SU-DHL-6 (cell line): ENCODE results near the gene AGBL5.
A peak's percentile ranks its signal among the peaks of the same experiment; 100 is the strongest.

Experiments
- H2AFZ ChIP-seq: fragments of 200-600 bp; sonication (generic); 2 replicates; pipeline ENCODE4 v1.6.1; 2014; ENCODE audit warnings: low read depth, mild to moderate bottlenecking, moderate library complexity, mixed read lengths, antibody characterized with exemption, low read length; ENCODE audit not compliant: severe bottlenecking
- H3F3A ChIP-seq: fragments of 200-600 bp; shearing (Covaris generic); 2 replicates; pipeline ENCODE4 v1.6.0; 2016; ENCODE audit warnings: antibody characterized with exemption, mild to moderate bottlenecking; ENCODE audit not compliant: insufficient read depth
- H3K27ac ChIP-seq: fragments of 200-600 bp; sonication (generic); 2 replicates; pipeline ENCODE4 v1.5.1; 2016; ENCODE audit warnings: low read depth, mild to moderate bottlenecking, low read length, moderate library complexity, mixed read lengths
- H3K27me3 ChIP-seq: fragments of 200-600 bp; sonication (generic), shearing (Covaris generic); 2 replicates; pipeline ENCODE4 v1.6.0; 2014; ENCODE audit warnings: mild to moderate bottlenecking, low read length
- H3K36me3 ChIP-seq: fragments of 200-600 bp; sonication (generic); 2 replicates; pipeline ENCODE4 v1.6.1; 2014; ENCODE audit warnings: mild to moderate bottlenecking, low read length, mixed read lengths
- H3K4me2 ChIP-seq: fragments of 300-600, 200-600 bp; shearing (Covaris generic), sonication (generic); 2 replicates; pipeline ENCODE4 v1.6.0; 2014; ENCODE audit warnings: low read length, low read depth, mild to moderate bottlenecking; ENCODE audit not compliant: poor library complexity, severe bottlenecking
- H3K4me3 ChIP-seq: fragments of 200-600 bp; sonication (generic); 2 replicates; pipeline ENCODE4 v1.5.1; 2014; ENCODE audit warnings: antibody characterized with exemption, low read length, mild to moderate bottlenecking, mixed read lengths; ENCODE audit not compliant: insufficient read depth, poor library complexity, severe bottlenecking
- H3K79me2 ChIP-seq: fragments of 200-600 bp; sonication (generic); 2 replicates; pipeline ENCODE4 v1.6.1; 2014; ENCODE audit warnings: mild to moderate bottlenecking, low read length, moderate library complexity; ENCODE audit not compliant: insufficient read depth
- H3K9ac ChIP-seq: fragments of 200-600 bp; sonication (generic); 2 replicates; pipeline ENCODE4 v1.7.0; 2014; ENCODE audit warnings: mild to moderate bottlenecking, low read length
- H3K9me2 ChIP-seq: fragments of 200-600 bp; sonication (generic); replicated peaks from 2 replicates; pipeline ENCODE4 v1.6.1; 2014; ENCODE audit warnings: low read length; ENCODE audit not compliant: insufficient read depth
- H3K9me3 ChIP-seq: fragments of 200-600 bp; sonication (generic); 2 replicates; pipeline ENCODE4 v1.6.1; 2014; ENCODE audit warnings: low read length, mixed read lengths; ENCODE audit not compliant: insufficient read depth
- H4K20me1 ChIP-seq: fragments of 200-600 bp; sonication (generic); 2 replicates; pipeline ENCODE4 v1.6.1; 2014; ENCODE audit warnings: low read depth, mild to moderate bottlenecking, antibody characterized with exemption, low read length, moderate library complexity, mixed read lengths
- EZH2phosphoT487 ChIP-seq: fragments of 200-600 bp; sonication (generic), shearing (Covaris generic); conservative IDR thresholded peaks from 2 replicates; pipeline ENCODE4 v1.6.1; 2018; ENCODE audit warnings: mild to moderate bottlenecking, antibody characterized with exemption, low read length, moderate library complexity, mixed read lengths
- TF ChIP-seq, protein P1 (sequence below): fragments of 200-600 bp; sonication (generic); IDR thresholded peaks from one replicate; pipeline ENCODE4 v1.5.1; 2017; ENCODE audit warnings: antibody characterized with exemption, mild to moderate bottlenecking, low read length, moderate library complexity; ENCODE audit not compliant: insufficient read depth, poor library complexity, severe bottlenecking

Gene AGBL5

DNA sequence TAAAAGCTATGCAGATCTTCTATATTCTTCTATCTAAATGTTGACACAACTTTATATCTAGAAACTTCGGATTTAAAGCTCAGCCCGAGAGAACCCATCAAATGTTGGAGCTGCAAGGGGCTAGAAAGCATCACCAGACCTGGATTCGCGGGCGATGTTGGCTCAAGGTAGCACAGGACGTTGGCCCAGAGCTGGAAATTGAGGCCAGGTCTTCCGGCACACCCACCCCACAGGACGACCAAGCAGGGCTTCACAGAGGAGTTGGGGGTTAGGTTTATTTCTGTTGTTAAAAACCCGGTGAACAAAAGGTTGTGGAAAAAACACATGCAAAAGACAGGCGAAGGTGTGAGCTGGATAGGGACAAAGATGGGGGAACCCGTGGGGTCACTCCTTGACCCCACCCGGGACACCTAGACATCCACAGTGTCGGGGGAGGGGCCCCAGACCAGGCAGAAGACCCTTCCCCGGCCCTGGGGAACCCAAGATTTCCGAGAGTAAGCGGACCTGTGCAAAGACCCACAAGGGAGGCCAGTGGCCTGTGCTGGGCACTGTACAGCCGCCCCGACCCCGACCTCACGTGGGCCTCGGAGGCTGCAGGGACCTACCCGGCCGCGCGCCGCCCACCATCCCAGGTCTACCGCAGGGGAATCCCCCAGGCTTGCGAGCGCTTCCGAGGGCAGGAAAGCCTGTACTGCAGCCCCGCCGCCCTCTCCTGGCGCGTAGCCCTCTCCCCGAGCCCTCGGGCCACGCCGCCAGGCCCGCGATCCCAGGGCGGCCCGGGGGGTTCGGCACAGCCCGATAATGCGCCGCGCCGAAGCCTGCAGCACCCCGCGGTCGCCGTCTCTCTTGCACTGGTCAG is 1.8 kb upstream of the AGBL5 start:
- H3K79me2 ChIP-seq, result no peaks in the 10 kb centered on the region
- H3K9ac ChIP-seq, result peak overlapping the region; percentile 69
- H3K4me2 ChIP-seq, result peak overlapping the region; percentile 84
- no peak for TF ChIP-seq EZH2phosphoT487
- TF ChIP-seq, protein P1, sequence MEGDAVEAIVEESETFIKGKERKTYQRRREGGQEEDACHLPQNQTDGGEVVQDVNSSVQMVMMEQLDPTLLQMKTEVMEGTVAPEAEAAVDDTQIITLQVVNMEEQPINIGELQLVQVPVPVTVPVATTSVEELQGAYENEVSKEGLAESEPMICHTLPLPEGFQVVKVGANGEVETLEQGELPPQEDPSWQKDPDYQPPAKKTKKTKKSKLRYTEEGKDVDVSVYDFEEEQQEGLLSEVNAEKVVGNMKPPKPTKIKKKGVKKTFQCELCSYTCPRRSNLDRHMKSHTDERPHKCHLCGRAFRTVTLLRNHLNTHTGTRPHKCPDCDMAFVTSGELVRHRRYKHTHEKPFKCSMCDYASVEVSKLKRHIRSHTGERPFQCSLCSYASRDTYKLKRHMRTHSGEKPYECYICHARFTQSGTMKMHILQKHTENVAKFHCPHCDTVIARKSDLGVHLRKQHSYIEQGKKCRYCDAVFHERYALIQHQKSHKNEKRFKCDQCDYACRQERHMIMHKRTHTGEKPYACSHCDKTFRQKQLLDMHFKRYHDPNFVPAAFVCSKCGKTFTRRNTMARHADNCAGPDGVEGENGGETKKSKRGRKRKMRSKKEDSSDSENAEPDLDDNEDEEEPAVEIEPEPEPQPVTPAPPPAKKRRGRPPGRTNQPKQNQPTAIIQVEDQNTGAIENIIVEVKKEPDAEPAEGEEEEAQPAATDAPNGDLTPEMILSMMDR, result no peak
- peak overlapping the region; percentile 48 for H3K4me3 ChIP-seq
- H4K20me1 ChIP-seq, result no peaks in the 10 kb centered on the region
- H3K27ac ChIP-seq, result no peak overlapping the region
- H3F3A ChIP-seq, result peaks cover 11% of the 10 kb centered on the region
- H3K9me2 ChIP-seq, result no peaks in the 10 kb centered on the region
- H2AFZ ChIP-seq, result peak overlapping the region; percentile 70
- no peaks in the 10 kb centered on the region for H3K36me3 ChIP-seq
- no peaks in the 10 kb centered on the region for H3K9me3 ChIP-seq
- H3K27me3 ChIP-seq, result no peaks in the 10 kb centered on the region

DNA sequence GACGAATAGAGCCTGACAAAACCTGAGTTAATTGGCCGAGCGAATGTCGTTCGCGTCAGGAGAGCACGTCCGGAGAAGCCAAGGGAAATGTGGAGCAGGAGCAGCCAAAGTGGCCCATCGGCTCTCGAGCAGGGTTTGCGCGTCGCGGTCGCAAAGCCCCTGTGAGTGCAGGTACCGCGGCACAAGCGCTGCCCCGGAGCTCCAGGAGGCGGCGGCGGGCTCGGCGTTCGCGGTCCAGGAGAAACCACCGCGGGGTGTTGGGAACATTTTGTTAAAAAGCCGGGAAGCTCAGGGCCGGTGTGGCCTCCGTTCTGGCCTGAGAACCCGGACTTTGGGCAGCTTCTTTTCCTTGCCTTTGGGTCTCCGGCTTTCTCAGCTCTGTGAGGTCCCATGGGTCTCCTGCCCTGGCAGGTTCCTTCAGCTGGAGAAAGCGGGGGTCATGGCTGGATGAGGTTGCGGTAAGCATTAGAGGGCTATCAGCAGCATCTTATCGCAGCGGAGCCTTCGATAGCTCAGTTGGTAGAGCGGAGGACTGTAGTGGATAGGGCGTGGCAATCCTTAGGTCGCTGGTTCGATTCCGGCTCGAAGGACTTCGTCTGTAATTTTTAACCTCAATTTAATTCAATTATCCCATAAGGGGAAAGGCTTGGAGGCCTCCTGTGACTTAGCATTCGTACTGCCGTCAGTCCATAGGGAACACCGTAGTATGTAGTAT is 1.0 kb upstream of the AGBL5 start:
- no peaks in the 10 kb centered on the region for H3K36me3 ChIP-seq
- peaks cover 11% of the 10 kb centered on the region for H3F3A ChIP-seq
- H2AFZ ChIP-seq, result peak overlapping the region; percentile 76
- H3K4me3 ChIP-seq, result peak overlapping the region; percentile 48
- H3K4me2 ChIP-seq, result peak overlapping the region; percentile 84
- TF ChIP-seq, protein P1, result no peak
- no peak for TF ChIP-seq EZH2phosphoT487
- peak overlapping the region; percentile 73 for H3K27ac ChIP-seq
- no peaks in the 10 kb centered on the region for H3K27me3 ChIP-seq
- H3K9me3 ChIP-seq, result no peaks in the 10 kb centered on the region
- no peaks in the 10 kb centered on the region for H4K20me1 ChIP-seq
- H3K9me2 ChIP-seq, result no peaks in the 10 kb centered on the region
- H3K79me2 ChIP-seq, result no peaks in the 10 kb centered on the region
- H3K9ac ChIP-seq, result peak overlapping the region; percentile 69

DNA sequence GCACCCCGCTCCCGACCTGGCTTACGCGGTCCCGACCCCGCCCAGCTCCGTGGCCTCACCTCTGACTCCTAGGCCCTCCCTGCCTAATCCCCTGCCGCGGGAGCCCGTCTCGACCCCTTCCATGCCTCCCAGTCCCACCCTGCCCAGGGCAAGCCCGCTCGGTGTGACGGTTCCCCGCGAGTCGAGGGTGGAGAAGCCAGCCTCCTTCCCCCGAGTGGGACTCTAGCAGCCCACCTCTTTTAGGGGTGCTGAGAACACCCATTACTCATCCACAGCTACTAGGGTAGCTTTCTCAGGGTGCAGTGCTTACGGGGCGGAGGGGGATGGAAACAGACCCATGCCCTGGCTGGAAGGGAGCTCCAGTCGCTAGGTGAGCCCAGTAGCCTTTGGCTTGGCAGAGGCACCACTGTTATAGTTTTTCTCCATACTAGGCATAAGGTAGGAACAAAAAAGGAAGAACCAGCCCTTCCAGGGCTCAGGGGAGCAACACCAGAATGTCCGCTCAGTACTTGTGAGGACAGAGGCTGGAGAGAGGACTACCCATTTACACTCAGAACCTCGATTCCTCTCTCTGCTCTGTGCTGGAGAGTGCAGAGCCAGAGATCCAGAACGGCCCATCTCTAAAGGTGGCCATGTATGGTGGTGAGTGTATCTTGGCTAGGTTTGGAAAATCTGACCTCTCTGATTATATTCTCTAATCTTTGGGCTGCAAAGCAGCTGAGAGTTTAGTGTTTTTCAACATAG is 606 bp downstream of the AGBL5 start:
- Histone ChIP-seq H2AFZ (peak overlapping the region; percentile 76), H3K36me3 (no peaks in the 10 kb centered on the region), H3F3A (peaks cover 10% of the 10 kb centered on the region), H3K9me3 (no peaks in the 10 kb centered on the region), H3K79me2 (no peaks in the 10 kb centered on the region), H3K4me2 (peak overlapping the region; percentile 84), H3K9ac (peak overlapping the region; percentile 69), H3K4me3 (peak overlapping the region; percentile 76), H3K27ac (no peak overlapping the region), H3K27me3 (no peaks in the 10 kb centered on the region), H4K20me1 (no peaks in the 10 kb centered on the region), H3K9me2 (no peaks in the 10 kb centered on the region)
- TF ChIP-seq EZH2phosphoT487, result no peak
- TF ChIP-seq, protein P1, result no peak
